ENCODE data around the gene ITGA11. TPM values are rescaled to one million over a fixed set of nuclear protein-coding genes. Genes with fewer than 3 reads are reported as not detected.

ITGA11 gene
- total RNA-seq, 1 donor from 2014 or later, result 0.28 TPM

- H3K27ac Mint-ChIP-seq (ENCODE audit: unreplicated experiment), result no peak overlapping the region
- H3K4me1 Mint-ChIP-seq (ENCODE audit: unreplicated experiment), result no peaks in the 10 kb centered on the region
- no peak for TF ChIP-seq CTCF (IDR thresholded peaks at IDR 0.05; ENCODE audit: unreplicated experiment)
- peaks cover 5% of the 10 kb centered on the region for H3K27me3 Mint-ChIP-seq (ENCODE audit: unreplicated experiment)
- H3K4me3 Mint-ChIP-seq (ENCODE audit: unreplicated experiment), result no peak overlapping the region
- H3K9me3 Mint-ChIP-seq (ENCODE audit: unreplicated experiment), result no peaks in the 10 kb centered on the region
- H3K36me3 Mint-ChIP-seq (ENCODE audit: low read depth, unreplicated experiment), result no peaks in the 10 kb centered on the region
- DNase-seq (ENCODE audit: low spot score), result no peak
Observed at GRCh38 chr15:68421798-68422402, 10.1 kb downstream of the ITGA11 start.

GRCh38 chr15:68421115-68421551, 10.8 kb downstream of the ITGA11 start:
- Mint-ChIP-seq H3K9me3 (ENCODE audit: unreplicated experiment) (peaks cover under 1% of the 10 kb centered on the region), H3K27me3 (ENCODE audit: unreplicated experiment) (peaks cover 5% of the 10 kb centered on the region), H3K4me3 (ENCODE audit: unreplicated experiment) (no peak overlapping the region), H3K27ac (ENCODE audit: unreplicated experiment) (no peak overlapping the region), H3K36me3 (ENCODE audit: low read depth, unreplicated experiment) (peaks cover 1% of the 10 kb centered on the region), H3K4me1 (ENCODE audit: unreplicated experiment) (no peaks in the 10 kb centered on the region)
- no peak for TF ChIP-seq CTCF (IDR thresholded peaks at IDR 0.05; ENCODE audit: unreplicated experiment)
- no peak for DNase-seq (ENCODE audit: low spot score)

GRCh38 chr15:68420186-68420684, 11.7 kb downstream of the ITGA11 start:
- H3K4me1 Mint-ChIP-seq (ENCODE audit: unreplicated experiment), result no peaks in the 10 kb centered on the region
- no peak for DNase-seq (ENCODE audit: low spot score)
- H3K4me3 Mint-ChIP-seq (ENCODE audit: unreplicated experiment), result no peak overlapping the region
- TF ChIP-seq CTCF (IDR thresholded peaks at IDR 0.05; ENCODE audit: unreplicated experiment), result no peak
- H3K27ac Mint-ChIP-seq (ENCODE audit: unreplicated experiment), result no peak overlapping the region
- H3K27me3 Mint-ChIP-seq (ENCODE audit: unreplicated experiment), result peaks cover 5% of the 10 kb centered on the region
- peaks cover 4% of the 10 kb centered on the region for H3K36me3 Mint-ChIP-seq (ENCODE audit: low read depth, unreplicated experiment)
- H3K9me3 Mint-ChIP-seq (ENCODE audit: unreplicated experiment), result peaks cover 4% of the 10 kb centered on the region

- no peak for TF ChIP-seq CTCF (IDR thresholded peaks at IDR 0.05; ENCODE audit: unreplicated experiment)
- peaks cover 4% of the 10 kb centered on the region for H3K9me3 Mint-ChIP-seq (ENCODE audit: unreplicated experiment)
- DNase-seq (ENCODE audit: low spot score), result no peak
- peaks cover 4% of the 10 kb centered on the region for H3K36me3 Mint-ChIP-seq (ENCODE audit: low read depth, unreplicated experiment)
- H3K27me3 Mint-ChIP-seq (ENCODE audit: unreplicated experiment), result peaks cover 5% of the 10 kb centered on the region
- no peaks in the 10 kb centered on the region for H3K4me1 Mint-ChIP-seq (ENCODE audit: unreplicated experiment)
- H3K4me3 Mint-ChIP-seq (ENCODE audit: unreplicated experiment), result no peak overlapping the region
- no peak overlapping the region for H3K27ac Mint-ChIP-seq (ENCODE audit: unreplicated experiment)
Observed at GRCh38 chr15:68419301-68420175, 12.4 kb downstream of the ITGA11 start.

Data from endothelial cell (in vitro differentiated cells).